GM12878 (cell line): Measurements from ENCODE around the gene GPC5. TPM values are rescaled to one million over a fixed set of nuclear protein-coding genes. Genes with fewer than 3 reads are reported as not detected.

ENCODE experiments used
- ATAC-seq: fragments of 200-7000 bp; cut with Tn5 transposase; 3 replicates; pipeline ENCODE4 v1.9.1; 2020; ENCODE audit warnings: mild to moderate bottlenecking, moderate library complexity
- BruUV-seq: library from RNA; stranded (reverse); fragments of 400-500 nt; replicated peaks from 2 replicates; lab custom pipeline; 2021; lab: Mats Ljungman, UMichigan
- CTCF ChIA-PET: fragments of 300-600 bp; sonication (Branson Sonifier 250); formaldehyde crosslinking; extraction: SDS; loops from one replicate; lab custom pipeline; 2021; ENCODE audit warnings: inconsistent platforms; lab: Yijun Ruan, JAX
- POLR2A ChIA-PET: fragments of 350-600 bp; formaldehyde crosslinking; extraction: SDS; loops from one replicate; lab custom pipeline; 2021; ENCODE audit warnings: inconsistent platforms; lab: Charles Lee
- RAD21 ChIA-PET: fragments of 300-600 bp; sonication (Branson Sonifier 250); formaldehyde crosslinking; loops from one replicate; lab custom pipeline; 2023; ENCODE audit warnings: antibody characterized with exemption; ENCODE audit not compliant: unreplicated experiment; lab: Charles Lee
- SMC1A ChIA-PET: fragments of 300-600 bp; sonication (Branson Sonifier 250); formaldehyde crosslinking; loops from one replicate; lab custom pipeline; 2023; ENCODE audit not compliant: unreplicated experiment, uncharacterized antibody; lab: Charles Lee
- DNase-seq: peaks from one replicate; pipeline ENCODE4 v3.0.0-alpha.2; 2011; ENCODE audit warnings: low read depth, low spot score
- FAIRE-seq: peaks from 3 replicates; lab custom pipeline; 2011; peaks lifted over from hg19 to GRCh38; lab: Jason Lieb, UNC
- H2AFZ ChIP-seq: 2 replicates; pipeline ENCODE4 v1.6.0; 2011; ENCODE audit warnings: low read depth, low read length, control low read depth; ENCODE audit not compliant: control insufficient read depth
- H3K27ac ChIP-seq: 2 replicates; pipeline ENCODE4 v1.5.1; 2011; ENCODE audit warnings: control low read depth; ENCODE audit not compliant: control insufficient read depth, insufficient read depth
- H3K27me3 ChIP-seq, 2 experiments: replicated peaks in 1 of 2; 2 replicates each; pipeline versions ENCODE4 v1.6.0 to v1.6.1; 2011; ENCODE audit warnings: low read length in 1 of 2; ENCODE audit not compliant: control insufficient read depth in 2 of 2, insufficient read depth in 2 of 2
- H3K36me3 ChIP-seq, 2 experiments: 2 replicates each; pipeline ENCODE4 v1.5.1; 2011; ENCODE audit warnings: low read length in 1 of 2; ENCODE audit not compliant: control insufficient read depth in 2 of 2, insufficient read depth in 2 of 2
- H3K4me1 ChIP-seq: 2 replicates; pipeline ENCODE4 v1.6.1; 2011; ENCODE audit warnings: mild to moderate bottlenecking, low read length, moderate library complexity, mixed read lengths; ENCODE audit not compliant: control insufficient read depth, insufficient read depth
- H3K4me2 ChIP-seq: 2 replicates; pipeline ENCODE4 v1.6.0; 2011; ENCODE audit warnings: control low read depth; ENCODE audit not compliant: control insufficient read depth, insufficient read depth
- H3K4me3 ChIP-seq: fragments of 200-600 bp; sonication (generic); 2 replicates; pipeline ENCODE4 v1.5.1; 2016
- H3K79me2 ChIP-seq: 2 replicates; pipeline ENCODE4 v1.6.0; 2011; ENCODE audit warnings: low read length; ENCODE audit not compliant: control insufficient read depth, insufficient read depth
- H3K9ac ChIP-seq: 2 replicates; pipeline ENCODE4 v1.8.0; 2011; ENCODE audit warnings: low read length, control low read depth, mixed read lengths; ENCODE audit not compliant: control insufficient read depth, insufficient read depth
- H3K9me3 ChIP-seq: replicated peaks from 3 replicates; pipeline ENCODE4 v1.5.1; 2011; ENCODE audit warnings: mild to moderate bottlenecking, low read length; ENCODE audit not compliant: control insufficient read depth, insufficient read depth
- H4K20me1 ChIP-seq: 2 replicates; pipeline ENCODE4 v1.6.0; 2011; ENCODE audit not compliant: control insufficient read depth, insufficient read depth
- ATF7 ChIP-seq: fragments of 450-650 bp; IDR thresholded peaks from 2 replicates; pipeline ENCODE4 v1.6.1; 2016; ENCODE audit warnings: low read depth, mild to moderate bottlenecking
- EGR1 ChIP-seq, 2 experiments: IDR thresholded peaks; 1 replicate in 1 of 2; 2 replicates in 1 of 2; pipeline ENCODE4 v1.6.1; 2011 to 2012; ENCODE audit warnings: low read depth in 2 of 2, low read length in 2 of 2, borderline replicate concordance in 1 of 2, mild to moderate bottlenecking in 1 of 2, moderate library complexity in 1 of 2
- IRF4 ChIP-seq: IDR thresholded peaks from 2 replicates; pipeline ENCODE4 v1.6.1; 2011; ENCODE audit warnings: low read depth, low read length
- POLR2A ChIP-seq: IDR thresholded peaks from 2 replicates; pipeline ENCODE4 v1.6.1; 2011; ENCODE audit warnings: low read depth, mild to moderate bottlenecking, low read length
- POLR2AphosphoS5 ChIP-seq: IDR thresholded peaks from 2 replicates; pipeline ENCODE4 v1.6.1; 2011; ENCODE audit warnings: mild to moderate bottlenecking, low read length, inconsistent platforms
- RAD21 ChIP-seq: IDR thresholded peaks from 2 replicates; pipeline ENCODE4 v1.6.1; 2011; ENCODE audit warnings: mild to moderate bottlenecking, low read depth, low read length, moderate library complexity; ENCODE audit not compliant: insufficient read depth
- RCOR1 ChIP-seq: conservative IDR thresholded peaks from 2 replicates; pipeline ENCODE4 v1.6.1; 2012; ENCODE audit warnings: low read depth, low read length, improper control_type of control experiment
- SMC3 ChIP-seq: IDR thresholded peaks from 2 replicates; pipeline ENCODE4 v1.6.1; 2011; ENCODE audit warnings: low read length, improper control_type of control experiment, borderline replicate concordance
- ZNF24 ChIP-seq: fragments of 450-650 bp; IDR thresholded peaks from 2 replicates; pipeline ENCODE4 v1.6.1; 2017; ENCODE audit warnings: antibody characterized with exemption, mild to moderate bottlenecking
- WGBS: methylation state at CpG from one replicate; pipeline ENCODE4 v1.1.6; 2016; ENCODE audit warnings: low lambda C conversion rate; ENCODE audit not compliant: insufficient replicate concordance, insufficient coverage; ENCODE audit errors: missing lambda C conversion rate; 5-methylcytosine and 5-hydroxymethylcytosine counted together
- in situ Hi-C: fragments of 300-500 bp; cut with MboI; formaldehyde crosslinking; loops from 9 replicates; pipeline ENCODE4 v1.14.3; 2018; ENCODE audit warnings: mixed read lengths
- intact Hi-C: fragments of 100-400 bp; cut with micrococcal nuclease; formaldehyde crosslinking; loops from one replicate; pipeline ENCODE4 v1.14.2; 2022; ENCODE audit not compliant: unreplicated experiment
- polyA plus RNA-seq, 11 experiments: library from polyadenylated mRNA; depleted of rRNA in 4 of 11; unstranded in 6 of 11; stranded (reverse) in 5 of 11; fragments of >200 nt; fragmentation: Nextera tagmentation in 4 of 11; fragmentation: Illumina TruSeq in 1 of 11; extraction: Ambion mirVana in 4 of 11; extraction: Trizol in 1 of 11; gene quantifications; 1 replicate in 1 of 11; 2 replicates in 10 of 11; pipeline versions ENCODE4 v1.2.1 to v1.2.3, GENCODE V29; 2011 to 2016; ENCODE audit warnings: inconsistent platforms in 2 of 11, missing spikeins in 2 of 11, low read depth in 1 of 11
- total RNA-seq, 4 experiments: library from RNA; depleted of rRNA in 3 of 4; stranded (reverse); fragments of >200 nt in 3 of 4; fragmentation: Illumina TruSeq in 1 of 4; extraction: Trizol in 1 of 4; gene quantifications; 2 replicates each; pipeline versions ENCODE4 v1.2.1 to v1.2.3, GENCODE V29; 2013 to 2021
- TF ChIP-seq, protein P1 (sequence below), 3 experiments: IDR thresholded peaks in 2 of 3; conservative IDR thresholded peaks in 1 of 3; 2 replicates each; pipeline ENCODE4 v1.5.1; 2011; ENCODE audit warnings: low read depth in 3 of 3, low read length in 3 of 3, mild to moderate bottlenecking in 3 of 3, control low read depth in 2 of 3, moderate library complexity in 2 of 3, inconsistent platforms in 1 of 3, mixed read lengths in 1 of 3; ENCODE audit not compliant: control insufficient read depth in 2 of 3, insufficient read depth in 1 of 3; ENCODE audit errors: extremely low read depth in 1 of 3

Gene GPC5
- total and polyA plus RNA-seq, 10 of the 15 experiments (the other 5 are each of a cell fraction or from before 2014, with no cell fraction given), result 0.05 to 0.87 (median 0.44) TPM; not detected in 1

DNA sequence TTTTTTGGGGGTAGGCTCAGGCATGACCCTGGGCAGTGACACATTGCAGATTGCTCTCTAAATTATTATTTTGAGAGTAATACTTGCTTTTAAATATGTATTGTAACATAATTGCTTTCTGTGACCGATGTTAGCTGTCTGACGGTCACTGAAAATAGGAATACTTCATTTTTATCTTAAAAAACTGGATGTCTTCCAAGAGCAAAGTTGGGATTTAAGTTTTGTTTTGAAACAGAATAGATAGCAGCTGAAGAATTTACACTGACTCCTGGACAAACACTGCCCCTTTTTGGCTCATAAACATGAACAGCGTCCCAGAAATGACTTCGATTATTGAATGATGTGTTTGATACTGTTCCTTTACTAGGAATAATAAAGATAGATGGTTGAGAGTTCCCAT is 535.9 kb downstream of the GPC5 start (continued):
- TF ChIP-seq ATF7, result no peak
- TF ChIP-seq RCOR1, result no peak
- TF ChIP-seq IRF4, result no peak
- TF ChIP-seq POLR2AphosphoS5, result no peak
- TF ChIP-seq ZNF24, result no peak

DNA sequence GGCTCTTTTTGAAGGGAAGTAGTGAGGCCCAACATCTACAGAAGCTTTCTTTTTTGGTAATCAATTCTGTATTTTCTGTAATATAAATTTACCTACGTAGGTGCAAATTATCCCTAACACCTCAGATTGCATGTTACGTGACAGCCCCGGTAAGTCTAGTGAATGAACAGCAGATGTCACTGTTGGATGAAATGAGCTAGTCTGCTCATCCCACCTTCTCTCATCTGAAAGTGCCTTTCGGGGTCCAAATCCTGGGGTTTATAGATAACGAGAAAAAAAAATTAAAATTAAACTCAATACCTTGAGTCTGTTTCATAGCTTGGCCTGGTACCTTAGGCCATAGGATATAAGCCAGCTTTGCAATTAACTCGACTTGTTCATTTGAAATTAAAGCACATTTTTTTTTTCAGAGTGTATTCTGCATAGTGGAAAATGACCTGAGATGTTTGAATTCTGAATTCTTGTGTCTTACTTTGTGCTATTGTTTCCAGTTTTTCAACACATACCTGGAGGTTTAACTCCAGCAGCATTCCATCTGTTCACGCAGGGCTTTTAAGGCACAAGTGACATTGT is 548.2 kb downstream of the GPC5 start:
- no peak for FAIRE-seq
- peak; percentile 66 for ATAC-seq
- RAD21 ChIA-PET, result no interaction called here
- Histone ChIP-seq H3K27ac (no peak overlapping the region), H3K4me3 (no peak overlapping the region), H3K27me3 (no peaks in the 10 kb centered on the region), H3K4me2 (no peak overlapping the region), H3K79me2 (no peaks in the 10 kb centered on the region), H4K20me1 (no peaks in the 10 kb centered on the region), H2AFZ (no peak overlapping the region), H3K9me3 (no peaks in the 10 kb centered on the region), H3K9ac (no peak overlapping the region), H3K36me3 (no peaks in the 10 kb centered on the region), H3K4me1 (no peaks in the 10 kb centered on the region)
- in situ Hi-C loops, result no loop called here
- WGBS, result 48% methylated on average over 7 of the region's 7 CpGs
- POLR2A ChIA-PET, result interaction anchor here (1.4 kb wide), 1 partner anchor 9 kb away, joined by 3 read pairs; no protein-coding TSS in a partner anchor
- no peak for DNase-seq
- CTCF ChIA-PET, result interaction anchor here (0.6 to 1.2 kb wide), 5 partner anchors 12 to 1022 kb away, joined by 3 to 4 read pairs (median 3); no protein-coding TSS in a partner anchor
- TF ChIP-seq RAD21, result peak; percentile 38; the same call in 1 of the 2 replicates
- peak; percentile 27; the same call in 1 of the 2 replicates for TF ChIP-seq SMC3
- no peak for TF ChIP-seq EGR1 (IDR thresholded peaks at IDR 0.05; ENCODE audit: borderline replicate concordance in 1 of 2, low read depth in 2 of 2, low read length in 2 of 2)
- TF ChIP-seq POLR2A, result no peak
- TF ChIP-seq, protein P1, sequence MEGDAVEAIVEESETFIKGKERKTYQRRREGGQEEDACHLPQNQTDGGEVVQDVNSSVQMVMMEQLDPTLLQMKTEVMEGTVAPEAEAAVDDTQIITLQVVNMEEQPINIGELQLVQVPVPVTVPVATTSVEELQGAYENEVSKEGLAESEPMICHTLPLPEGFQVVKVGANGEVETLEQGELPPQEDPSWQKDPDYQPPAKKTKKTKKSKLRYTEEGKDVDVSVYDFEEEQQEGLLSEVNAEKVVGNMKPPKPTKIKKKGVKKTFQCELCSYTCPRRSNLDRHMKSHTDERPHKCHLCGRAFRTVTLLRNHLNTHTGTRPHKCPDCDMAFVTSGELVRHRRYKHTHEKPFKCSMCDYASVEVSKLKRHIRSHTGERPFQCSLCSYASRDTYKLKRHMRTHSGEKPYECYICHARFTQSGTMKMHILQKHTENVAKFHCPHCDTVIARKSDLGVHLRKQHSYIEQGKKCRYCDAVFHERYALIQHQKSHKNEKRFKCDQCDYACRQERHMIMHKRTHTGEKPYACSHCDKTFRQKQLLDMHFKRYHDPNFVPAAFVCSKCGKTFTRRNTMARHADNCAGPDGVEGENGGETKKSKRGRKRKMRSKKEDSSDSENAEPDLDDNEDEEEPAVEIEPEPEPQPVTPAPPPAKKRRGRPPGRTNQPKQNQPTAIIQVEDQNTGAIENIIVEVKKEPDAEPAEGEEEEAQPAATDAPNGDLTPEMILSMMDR (IDR thresholded peaks at IDR 0.05 in 2 of 3, conservative IDR thresholded peaks at IDR 0.05 in 1 of 3; ENCODE audit: control insufficient read depth in 2 of 3, extremely low read depth in 1 of 3, insufficient read depth in 1 of 3, low read depth in 3 of 3, low read length in 3 of 3), result peak; percentile 34 to 39 (median 39); a peak in 4 of 6 replicates
- BruUV-seq, result no TSS peak
- SMC1A ChIA-PET, result interaction anchor here (0.6 kb wide), 1 partner anchor 44 kb away, joined by 3 read pairs; no protein-coding TSS in a partner anchor
- intact Hi-C loops, result no loop called here
